ENCODE measurements around the gene PLCZ1. TPM values are rescaled to one million over a fixed set of nuclear protein-coding genes. Genes with fewer than 3 reads are reported as not detected.

PLCZ1 gene
- total and polyA plus RNA-seq, 2 experiments from 2014 or later, result not detected

DNA sequence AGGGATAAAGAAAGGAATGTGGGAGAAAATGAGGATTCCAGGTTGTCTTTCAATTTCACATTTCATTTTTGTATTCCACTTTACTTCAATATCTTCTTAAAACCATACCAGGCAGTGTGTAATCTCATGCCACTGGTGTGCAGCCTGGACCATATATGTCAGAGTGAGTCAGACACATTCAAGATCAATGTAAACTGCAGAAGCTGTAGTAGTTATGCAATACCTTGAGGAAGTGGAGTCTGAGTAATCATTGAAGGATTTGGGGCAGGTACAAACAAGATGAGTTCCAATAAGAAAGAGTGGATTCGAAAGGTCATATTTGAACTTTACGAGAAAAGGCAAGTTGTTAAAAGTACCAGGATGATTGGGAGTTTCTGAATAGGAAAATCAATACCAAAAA is 14.1 kb downstream of the PLCZ1 start:
- Mint-ChIP-seq H3K9me3 (no peaks in the 10 kb centered on the region; the same call in 2 of the 3 replicates), H3K4me3 (no peak overlapping the region), H3K36me3 (ENCODE audit: low read depth) (no peaks in the 10 kb centered on the region), H3K4me1 (no peaks in the 10 kb centered on the region; the same call in 2 of the 3 replicates), H3K27me3 (ENCODE audit: insufficient read depth, low read depth, poor library complexity) (no peaks in the 10 kb centered on the region), H3K27ac (no peak overlapping the region)
- Histone ChIP-seq H3K27me3 (ENCODE audit: insufficient read depth) (no peaks in the 10 kb centered on the region), H3K79me2 (replicated peaks; ENCODE audit: insufficient read depth) (no peaks in the 10 kb centered on the region), H3K9me2 (ENCODE audit: insufficient read depth) (no peaks in the 10 kb centered on the region), H2AFZ (no peak overlapping the region; the same call in 1 of the 2 replicates), H3F3A (replicated peaks; ENCODE audit: low read depth) (no peaks in the 10 kb centered on the region), H3K4me2 (no peak overlapping the region), H3K36me3 (ENCODE audit: insufficient read depth) (no peaks in the 10 kb centered on the region), H3K4me3 (no peak overlapping the region), H4K20me1 (replicated peaks; ENCODE audit: insufficient read depth) (no peaks in the 10 kb centered on the region), H3K4me1 (ENCODE audit: insufficient read depth) (no peaks in the 10 kb centered on the region), H3K27ac (ENCODE audit: low read depth) (no peak overlapping the region)
- TF ChIP-seq CREB1 (CRISPR knock-in tag; IDR thresholded peaks at IDR 0.05; ENCODE audit: low read depth), result no peak
- no peak for TF ChIP-seq ZNF331 (CRISPR knock-in tag; IDR thresholded peaks at IDR 0.05; ENCODE audit: low read depth)
- no peak for TF ChIP-seq JUNB (IDR thresholded peaks at IDR 0.05; ENCODE audit: unreplicated experiment)
- TF ChIP-seq STAT1 (IDR thresholded peaks at IDR 0.05; ENCODE audit: unreplicated experiment), result no peak
- TF ChIP-seq POLR2AphosphoS5 (IDR thresholded peaks at IDR 0.05; ENCODE audit: low read depth), result no peak
- no peak for TF ChIP-seq NANOG (IDR thresholded peaks at IDR 0.05; ENCODE audit: borderline replicate concordance)
- TF ChIP-seq, protein P1, sequence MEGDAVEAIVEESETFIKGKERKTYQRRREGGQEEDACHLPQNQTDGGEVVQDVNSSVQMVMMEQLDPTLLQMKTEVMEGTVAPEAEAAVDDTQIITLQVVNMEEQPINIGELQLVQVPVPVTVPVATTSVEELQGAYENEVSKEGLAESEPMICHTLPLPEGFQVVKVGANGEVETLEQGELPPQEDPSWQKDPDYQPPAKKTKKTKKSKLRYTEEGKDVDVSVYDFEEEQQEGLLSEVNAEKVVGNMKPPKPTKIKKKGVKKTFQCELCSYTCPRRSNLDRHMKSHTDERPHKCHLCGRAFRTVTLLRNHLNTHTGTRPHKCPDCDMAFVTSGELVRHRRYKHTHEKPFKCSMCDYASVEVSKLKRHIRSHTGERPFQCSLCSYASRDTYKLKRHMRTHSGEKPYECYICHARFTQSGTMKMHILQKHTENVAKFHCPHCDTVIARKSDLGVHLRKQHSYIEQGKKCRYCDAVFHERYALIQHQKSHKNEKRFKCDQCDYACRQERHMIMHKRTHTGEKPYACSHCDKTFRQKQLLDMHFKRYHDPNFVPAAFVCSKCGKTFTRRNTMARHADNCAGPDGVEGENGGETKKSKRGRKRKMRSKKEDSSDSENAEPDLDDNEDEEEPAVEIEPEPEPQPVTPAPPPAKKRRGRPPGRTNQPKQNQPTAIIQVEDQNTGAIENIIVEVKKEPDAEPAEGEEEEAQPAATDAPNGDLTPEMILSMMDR (conservative IDR thresholded peaks at IDR 0.05; ENCODE audit: low read depth in 2 of 2), result no peak
- TF ChIP-seq EZH2 (IDR thresholded peaks at IDR 0.05; ENCODE audit: low read depth, unreplicated experiment), result no peak
- TF ChIP-seq ZNF462 (CRISPR knock-in tag; IDR thresholded peaks at IDR 0.05), result no peak
- no peak for DNase-seq (ENCODE audit: low spot score)
- ATAC-seq, result no peak

All from GM23338 (cell line).